A549 (cell line): ENCODE results near the gene ACSL3.
A peak's percentile ranks its signal among the peaks of the same experiment; 100 is the strongest.

Experiments used
- BHLHE40 ChIP-seq: IDR thresholded peaks from 2 replicates; pipeline ENCODE4 v1.6.1; 2012; ENCODE audit warnings: low read depth, low read length, inconsistent platforms
- EP300 ChIP-seq, 2 experiments: fragments of >200 bp; sonication (Bioruptor Twin); formaldehyde crosslinking; IDR thresholded peaks; 2 replicates in 1 of 2; 3 replicates in 1 of 2; pipeline ENCODE4 v1.6.1; 2016 to 2017
- RCOR1 ChIP-seq: fragments of 150-350 bp; IDR thresholded peaks from 2 replicates; pipeline ENCODE4 v1.6.1; 2014; ENCODE audit warnings: antibody characterized with exemption, low read length, low read depth
- SMC3 ChIP-seq: fragments of >200 bp; sonication (Bioruptor Twin); formaldehyde crosslinking; IDR thresholded peaks from 3 replicates; pipeline ENCODE4 v1.6.1; 2018; ENCODE audit warnings: inconsistent platforms
- TF ChIP-seq, protein P1 (sequence below): IDR thresholded peaks from 2 replicates; pipeline ENCODE4 v1.6.1; 2012; ENCODE audit warnings: low read depth, borderline replicate concordance
- TF ChIP-seq, protein P2 (sequence below): fragments of >200 bp; sonication (Bioruptor Twin); formaldehyde crosslinking; IDR thresholded peaks from 3 replicates; pipeline ENCODE4 v1.6.1; 2016
- TF ChIP-seq, protein P3 (sequence below): fragments of 450-650 bp; IDR thresholded peaks from 2 replicates; pipeline ENCODE4 v1.6.1; 2014; ENCODE audit warnings: antibody characterized with exemption
- TF ChIP-seq, protein P4 (sequence below): fragments of 200-600 bp; sonication (generic); IDR thresholded peaks from 2 replicates; pipeline ENCODE4 v1.6.1; 2016; ENCODE audit warnings: antibody characterized with exemption, mild to moderate bottlenecking, moderate library complexity
- TF ChIP-seq, protein P5 (sequence below): fragments of >200 bp; sonication (Bioruptor Twin); formaldehyde crosslinking; IDR thresholded peaks from 3 replicates; pipeline ENCODE4 v1.5.1; 2016

DNA sequence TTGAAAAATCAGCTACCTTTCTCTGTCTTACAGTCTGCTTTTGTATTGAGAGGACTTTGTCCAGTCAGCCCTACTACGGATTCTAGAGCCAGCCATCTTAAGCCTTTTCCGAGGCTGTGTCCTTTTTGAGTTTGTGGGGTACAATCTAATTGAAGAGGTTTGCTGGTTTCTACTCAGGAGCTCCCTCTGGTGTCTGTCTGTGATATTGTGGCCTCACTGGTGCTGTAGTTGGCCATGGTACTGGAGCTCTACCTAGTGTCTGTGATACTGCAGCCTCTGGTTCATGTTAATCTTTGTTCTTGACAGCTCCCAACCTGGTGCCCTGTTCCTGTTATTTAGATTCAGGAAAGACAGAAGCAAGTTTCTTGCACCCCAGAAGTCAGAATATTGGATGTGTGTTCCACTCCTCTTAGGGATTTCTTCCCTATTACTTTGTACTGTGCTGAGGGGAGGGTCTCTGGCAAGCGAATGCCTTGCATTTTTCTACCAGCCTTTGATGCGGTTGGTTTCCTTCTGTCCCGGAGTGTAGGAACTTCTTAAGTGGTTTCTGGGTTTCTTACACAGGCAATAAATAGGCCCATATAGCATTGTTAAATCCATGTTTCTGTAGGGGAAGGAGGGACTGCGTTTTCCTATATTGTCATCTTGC is 78.5 kb downstream of the ACSL3 start:
- TF ChIP-seq, protein P1, sequence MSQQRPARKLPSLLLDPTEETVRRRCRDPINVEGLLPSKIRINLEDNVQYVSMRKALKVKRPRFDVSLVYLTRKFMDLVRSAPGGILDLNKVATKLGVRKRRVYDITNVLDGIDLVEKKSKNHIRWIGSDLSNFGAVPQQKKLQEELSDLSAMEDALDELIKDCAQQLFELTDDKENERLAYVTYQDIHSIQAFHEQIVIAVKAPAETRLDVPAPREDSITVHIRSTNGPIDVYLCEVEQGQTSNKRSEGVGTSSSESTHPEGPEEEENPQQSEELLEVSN, result no peak
- TF ChIP-seq, protein P2, sequence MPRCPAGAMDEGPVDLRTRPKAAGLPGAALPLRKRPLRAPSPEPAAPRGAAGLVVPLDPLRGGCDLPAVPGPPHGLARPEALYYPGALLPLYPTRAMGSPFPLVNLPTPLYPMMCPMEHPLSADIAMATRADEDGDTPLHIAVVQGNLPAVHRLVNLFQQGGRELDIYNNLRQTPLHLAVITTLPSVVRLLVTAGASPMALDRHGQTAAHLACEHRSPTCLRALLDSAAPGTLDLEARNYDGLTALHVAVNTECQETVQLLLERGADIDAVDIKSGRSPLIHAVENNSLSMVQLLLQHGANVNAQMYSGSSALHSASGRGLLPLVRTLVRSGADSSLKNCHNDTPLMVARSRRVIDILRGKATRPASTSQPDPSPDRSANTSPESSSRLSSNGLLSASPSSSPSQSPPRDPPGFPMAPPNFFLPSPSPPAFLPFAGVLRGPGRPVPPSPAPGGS, result no peak
- TF ChIP-seq RCOR1 (no peak), EP300 (IDR thresholded peaks at IDR 0.05) (no peak), SMC3 (peak; percentile 71), BHLHE40 (no peak)
- TF ChIP-seq, protein P3, sequence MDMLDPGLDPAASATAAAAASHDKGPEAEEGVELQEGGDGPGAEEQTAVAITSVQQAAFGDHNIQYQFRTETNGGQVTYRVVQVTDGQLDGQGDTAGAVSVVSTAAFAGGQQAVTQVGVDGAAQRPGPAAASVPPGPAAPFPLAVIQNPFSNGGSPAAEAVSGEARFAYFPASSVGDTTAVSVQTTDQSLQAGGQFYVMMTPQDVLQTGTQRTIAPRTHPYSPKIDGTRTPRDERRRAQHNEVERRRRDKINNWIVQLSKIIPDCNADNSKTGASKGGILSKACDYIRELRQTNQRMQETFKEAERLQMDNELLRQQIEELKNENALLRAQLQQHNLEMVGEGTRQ, result no peak
- TF ChIP-seq, protein P4, sequence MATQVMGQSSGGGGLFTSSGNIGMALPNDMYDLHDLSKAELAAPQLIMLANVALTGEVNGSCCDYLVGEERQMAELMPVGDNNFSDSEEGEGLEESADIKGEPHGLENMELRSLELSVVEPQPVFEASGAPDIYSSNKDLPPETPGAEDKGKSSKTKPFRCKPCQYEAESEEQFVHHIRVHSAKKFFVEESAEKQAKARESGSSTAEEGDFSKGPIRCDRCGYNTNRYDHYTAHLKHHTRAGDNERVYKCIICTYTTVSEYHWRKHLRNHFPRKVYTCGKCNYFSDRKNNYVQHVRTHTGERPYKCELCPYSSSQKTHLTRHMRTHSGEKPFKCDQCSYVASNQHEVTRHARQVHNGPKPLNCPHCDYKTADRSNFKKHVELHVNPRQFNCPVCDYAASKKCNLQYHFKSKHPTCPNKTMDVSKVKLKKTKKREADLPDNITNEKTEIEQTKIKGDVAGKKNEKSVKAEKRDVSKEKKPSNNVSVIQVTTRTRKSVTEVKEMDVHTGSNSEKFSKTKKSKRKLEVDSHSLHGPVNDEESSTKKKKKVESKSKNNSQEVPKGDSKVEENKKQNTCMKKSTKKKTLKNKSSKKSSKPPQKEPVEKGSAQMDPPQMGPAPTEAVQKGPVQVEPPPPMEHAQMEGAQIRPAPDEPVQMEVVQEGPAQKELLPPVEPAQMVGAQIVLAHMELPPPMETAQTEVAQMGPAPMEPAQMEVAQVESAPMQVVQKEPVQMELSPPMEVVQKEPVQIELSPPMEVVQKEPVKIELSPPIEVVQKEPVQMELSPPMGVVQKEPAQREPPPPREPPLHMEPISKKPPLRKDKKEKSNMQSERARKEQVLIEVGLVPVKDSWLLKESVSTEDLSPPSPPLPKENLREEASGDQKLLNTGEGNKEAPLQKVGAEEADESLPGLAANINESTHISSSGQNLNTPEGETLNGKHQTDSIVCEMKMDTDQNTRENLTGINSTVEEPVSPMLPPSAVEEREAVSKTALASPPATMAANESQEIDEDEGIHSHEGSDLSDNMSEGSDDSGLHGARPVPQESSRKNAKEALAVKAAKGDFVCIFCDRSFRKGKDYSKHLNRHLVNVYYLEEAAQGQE, result peak; percentile 63; the same call in 1 of the 2 replicates
- TF ChIP-seq, protein P5, sequence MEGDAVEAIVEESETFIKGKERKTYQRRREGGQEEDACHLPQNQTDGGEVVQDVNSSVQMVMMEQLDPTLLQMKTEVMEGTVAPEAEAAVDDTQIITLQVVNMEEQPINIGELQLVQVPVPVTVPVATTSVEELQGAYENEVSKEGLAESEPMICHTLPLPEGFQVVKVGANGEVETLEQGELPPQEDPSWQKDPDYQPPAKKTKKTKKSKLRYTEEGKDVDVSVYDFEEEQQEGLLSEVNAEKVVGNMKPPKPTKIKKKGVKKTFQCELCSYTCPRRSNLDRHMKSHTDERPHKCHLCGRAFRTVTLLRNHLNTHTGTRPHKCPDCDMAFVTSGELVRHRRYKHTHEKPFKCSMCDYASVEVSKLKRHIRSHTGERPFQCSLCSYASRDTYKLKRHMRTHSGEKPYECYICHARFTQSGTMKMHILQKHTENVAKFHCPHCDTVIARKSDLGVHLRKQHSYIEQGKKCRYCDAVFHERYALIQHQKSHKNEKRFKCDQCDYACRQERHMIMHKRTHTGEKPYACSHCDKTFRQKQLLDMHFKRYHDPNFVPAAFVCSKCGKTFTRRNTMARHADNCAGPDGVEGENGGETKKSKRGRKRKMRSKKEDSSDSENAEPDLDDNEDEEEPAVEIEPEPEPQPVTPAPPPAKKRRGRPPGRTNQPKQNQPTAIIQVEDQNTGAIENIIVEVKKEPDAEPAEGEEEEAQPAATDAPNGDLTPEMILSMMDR, result peak; percentile 72
